Stimulated activated CD4-positive, alpha-beta T cell treated with anti-CD3 and anti-CD28 coated beads, Interleukin-4, amount 100 ng/mL, for 48 hours (primary cell): ENCODE results near the gene MAST3.
A peak's percentile ranks its signal among the peaks of the same experiment; 100 is the strongest.

ENCODE experiments used
- DNase-seq, 2 donors: peaks; one replicate each; pipeline ENCODE4 v3.0.0-alpha.2; 2020; ENCODE audit warnings: low read depth in 2 of 2

Gene MAST3

DNA sequence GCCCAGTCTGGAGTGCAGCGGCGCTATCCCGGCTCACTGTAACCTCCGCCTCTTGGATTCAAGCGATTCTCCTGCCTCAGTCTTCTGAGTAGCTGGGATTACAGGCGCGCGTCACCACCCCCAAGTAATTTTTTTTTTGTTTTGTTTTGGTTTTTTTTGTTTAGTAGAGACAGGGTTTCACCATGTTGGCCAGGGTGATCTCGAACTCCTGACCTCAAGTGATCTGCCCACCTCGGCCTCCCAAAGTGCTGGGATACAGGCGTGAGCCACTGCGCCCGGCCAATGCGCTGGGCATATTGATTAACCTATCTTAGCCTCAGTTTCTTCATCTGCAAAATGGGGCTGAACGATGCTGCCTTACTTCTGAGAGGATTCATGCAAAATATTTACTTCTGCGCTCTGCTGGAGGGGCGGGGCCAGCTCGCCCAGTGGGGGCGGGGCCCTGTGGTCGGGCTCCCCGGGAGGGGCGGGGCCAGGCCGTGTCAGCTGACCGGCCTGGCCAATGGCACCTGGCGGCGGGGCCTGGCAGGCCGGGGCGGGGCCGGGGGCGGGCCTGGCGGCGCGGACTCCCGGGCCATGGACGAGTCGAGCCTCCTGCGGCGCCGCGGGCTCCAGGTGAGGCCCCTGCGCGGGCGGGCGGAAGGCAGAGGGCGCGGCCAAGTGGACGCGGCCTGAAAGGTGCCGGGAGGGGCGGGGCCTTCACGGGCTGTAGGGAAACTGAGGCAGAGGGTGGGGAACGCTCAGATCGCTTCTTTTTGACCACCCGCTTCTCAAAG lies at the start of gene MAST3:
TSS of gene MAST3 (plus strand) at position 562 of the 776 bp plus-strand sequence. CDS start at position 577, 15 bp downstream.
- DNase-seq, result peak; percentile 89 to 93

DNA sequence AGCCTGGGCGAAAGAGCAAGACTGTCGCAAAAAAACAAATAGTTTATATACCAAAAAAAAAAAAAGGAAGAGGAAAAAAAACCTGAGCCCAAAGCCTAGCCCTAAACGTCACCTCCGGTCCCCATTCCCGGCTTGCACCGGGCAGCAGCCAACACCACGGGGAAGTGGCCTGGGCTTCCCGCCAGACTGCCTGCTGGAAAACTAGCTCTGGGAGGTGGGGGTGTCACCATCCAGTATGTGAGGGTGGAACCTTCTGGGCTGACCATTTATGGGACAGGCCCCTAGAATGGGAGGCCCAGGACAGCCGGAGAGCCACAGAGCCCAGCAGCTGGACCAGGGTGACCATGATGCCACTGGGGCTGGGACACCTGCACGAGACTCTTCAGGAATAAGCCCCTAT lies 48.2 kb upstream of the MAST3 start:
- no peak for DNase-seq

DNA sequence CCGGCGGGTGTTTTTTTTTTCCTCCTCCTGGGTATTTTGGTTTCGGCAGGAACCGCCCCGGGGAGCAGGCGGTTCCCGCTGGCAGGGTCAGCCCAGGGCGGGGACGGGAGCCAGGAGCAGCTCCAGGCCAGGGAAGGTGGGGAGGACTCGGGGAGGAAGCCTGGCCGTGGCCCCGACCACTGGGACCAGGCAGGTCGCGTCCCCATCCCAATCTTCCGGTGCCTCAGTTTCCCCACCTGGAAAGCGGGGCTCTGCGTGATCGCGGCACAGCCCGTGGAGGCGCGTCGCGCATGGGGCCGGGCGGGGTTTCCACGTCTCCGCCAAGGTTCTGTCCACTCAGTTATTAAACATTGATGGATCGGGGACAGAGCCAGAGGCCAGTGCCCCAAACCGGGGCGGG lies 45.7 kb upstream of the MAST3 start:
- DNase-seq, result no peak

DNA sequence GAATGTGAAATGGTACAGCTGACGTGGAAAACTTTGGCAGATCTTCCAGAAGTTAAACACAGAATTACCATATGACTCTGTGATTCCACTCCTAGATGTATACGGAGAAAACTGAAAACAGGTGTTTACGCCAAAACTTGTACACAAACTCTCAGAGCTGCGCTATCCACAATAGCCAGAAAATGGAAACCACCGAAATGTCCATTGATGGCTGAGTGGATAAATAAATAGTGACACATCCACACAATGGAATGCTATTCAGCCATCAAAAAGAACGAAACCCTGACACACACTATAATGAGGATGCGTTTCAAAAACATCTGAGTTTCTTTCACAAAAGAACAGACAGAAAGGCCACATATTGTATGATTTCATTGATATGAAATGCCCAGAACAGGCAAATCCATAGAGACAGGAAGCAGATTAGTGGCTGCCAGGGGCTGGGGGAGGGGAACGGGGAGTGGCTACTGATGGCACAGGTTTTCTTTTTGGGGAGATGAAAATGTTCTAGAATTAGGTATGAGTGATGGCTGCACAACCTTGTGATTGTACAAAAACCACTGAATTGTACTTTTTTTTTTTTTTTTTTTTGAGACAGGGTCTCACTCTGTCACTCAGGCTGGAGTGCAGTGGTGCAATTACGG lies 43.9 kb upstream of the MAST3 start:
- no peak for DNase-seq

DNA sequence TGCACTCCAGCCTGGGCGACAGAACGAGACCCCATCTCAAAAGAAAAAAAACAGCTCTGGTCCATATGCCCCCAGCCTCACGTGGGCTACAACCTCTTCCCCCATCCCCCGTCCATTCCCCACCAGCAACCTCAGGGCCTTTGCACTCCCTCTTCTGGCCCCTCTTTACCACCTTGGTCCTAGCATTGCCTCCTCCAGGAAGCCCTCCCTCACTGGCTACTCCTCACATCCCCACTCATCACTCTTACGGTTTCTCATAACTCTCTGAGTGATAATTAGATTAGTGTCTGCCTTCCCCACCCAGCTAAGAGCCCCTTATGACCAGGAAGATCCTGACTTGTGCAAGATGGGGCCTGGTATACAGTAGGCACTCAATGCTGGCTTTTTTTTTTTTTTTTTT lies 41.6 kb upstream of the MAST3 start:
- DNase-seq, result no peak

DNA sequence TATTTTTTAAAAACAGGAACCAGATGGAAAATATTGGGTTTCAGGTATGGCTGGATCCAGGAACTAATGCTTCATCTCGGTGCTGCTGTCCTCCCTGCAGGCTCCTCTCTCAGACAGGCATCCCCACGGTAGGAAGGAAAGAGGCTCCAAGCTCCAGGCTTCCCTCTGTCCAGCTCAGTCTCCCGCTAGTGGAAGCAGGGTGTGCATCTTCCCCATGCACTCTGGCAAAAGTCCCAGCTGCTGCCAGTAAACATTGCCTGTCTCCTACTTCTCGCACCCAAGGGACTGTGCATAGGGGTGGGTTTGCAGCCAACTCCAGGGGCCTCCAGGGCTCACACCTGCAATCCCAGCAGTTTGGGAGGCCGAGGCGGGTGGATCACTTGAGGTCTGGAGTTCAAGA lies 40.0 kb upstream of the MAST3 start:
- DNase-seq, result no peak

DNA sequence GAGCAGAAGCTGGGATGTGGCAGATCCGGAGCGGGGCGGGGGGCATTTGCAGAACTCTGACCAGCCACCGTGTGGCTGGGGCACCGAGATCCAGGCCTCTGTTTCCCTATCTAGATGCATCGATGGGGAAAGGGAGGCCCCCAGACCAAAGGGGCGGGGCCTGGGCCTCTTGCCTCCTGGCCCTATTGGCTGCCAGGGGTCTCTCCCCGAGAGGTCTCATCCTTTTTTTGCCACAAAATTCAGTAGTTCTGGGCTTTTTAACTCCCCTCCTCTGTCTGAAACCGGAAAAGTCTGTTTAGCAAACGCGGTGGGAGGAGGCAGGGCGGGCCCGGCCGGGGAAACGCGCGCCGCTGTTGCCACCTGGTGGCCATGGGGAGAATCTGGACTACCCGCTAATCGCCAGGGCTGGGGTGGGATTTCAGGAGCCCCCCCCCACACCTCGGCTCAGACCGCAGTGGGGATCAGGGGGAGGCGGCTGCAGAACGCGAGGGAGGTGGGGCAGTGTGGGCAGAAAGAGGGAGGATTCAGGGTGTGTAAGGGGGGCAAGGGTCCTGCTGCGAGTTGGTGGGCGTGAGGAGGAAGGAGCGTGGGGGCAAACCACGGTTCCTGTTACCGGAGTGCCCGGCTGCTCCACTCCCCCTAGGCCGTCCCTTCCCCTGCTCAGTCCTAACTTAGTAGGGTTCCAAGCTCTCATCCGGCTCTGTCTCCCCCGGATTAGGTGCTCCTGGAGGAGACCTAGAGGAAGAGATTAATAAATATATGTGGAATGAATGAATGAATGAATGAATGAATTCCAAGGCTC lies 39.2 kb upstream of the MAST3 start:
- DNase-seq, result peak; percentile 73 to 76

DNA sequence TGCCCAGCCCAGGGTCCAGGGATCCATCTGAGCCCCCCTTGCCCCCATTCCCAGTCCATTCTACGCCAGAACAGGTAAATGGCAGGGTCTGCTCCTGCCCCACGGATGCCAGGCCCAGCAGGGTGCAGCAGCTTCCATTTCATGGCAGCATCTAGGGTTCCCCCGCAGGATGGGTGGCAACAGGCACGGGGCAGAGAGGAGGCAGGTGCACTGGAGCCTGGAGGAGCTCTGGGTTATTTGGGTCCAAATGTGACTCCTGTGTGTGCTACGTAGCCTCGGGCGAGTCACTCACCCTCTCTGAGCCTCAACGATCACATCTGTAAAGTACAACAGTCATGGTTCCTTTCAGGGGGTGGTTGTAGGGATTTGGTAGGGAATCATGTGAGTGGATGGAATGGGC lies 38.3 kb upstream of the MAST3 start:
- DNase-seq, result no peak

DNA sequence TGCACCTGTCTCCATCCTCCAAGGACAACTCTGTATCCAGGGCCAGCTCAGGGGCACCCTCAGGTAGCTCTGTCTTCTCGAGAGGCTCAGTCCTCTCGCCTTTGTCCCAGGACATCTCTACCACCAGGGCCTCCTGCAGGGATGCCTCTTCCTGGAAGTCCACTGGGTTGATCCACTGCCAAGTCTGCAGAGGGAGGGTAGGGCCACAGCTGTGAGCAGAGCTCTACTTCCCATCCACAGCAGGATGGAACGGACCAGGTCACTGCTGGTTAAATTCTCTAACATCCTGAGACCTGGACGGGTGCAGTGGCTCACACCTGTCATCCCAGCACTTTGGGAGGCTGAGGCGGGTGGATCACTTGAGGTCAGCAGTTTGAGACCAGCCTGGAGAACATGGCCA lies 37.7 kb upstream of the MAST3 start:
- no peak for DNase-seq

DNA sequence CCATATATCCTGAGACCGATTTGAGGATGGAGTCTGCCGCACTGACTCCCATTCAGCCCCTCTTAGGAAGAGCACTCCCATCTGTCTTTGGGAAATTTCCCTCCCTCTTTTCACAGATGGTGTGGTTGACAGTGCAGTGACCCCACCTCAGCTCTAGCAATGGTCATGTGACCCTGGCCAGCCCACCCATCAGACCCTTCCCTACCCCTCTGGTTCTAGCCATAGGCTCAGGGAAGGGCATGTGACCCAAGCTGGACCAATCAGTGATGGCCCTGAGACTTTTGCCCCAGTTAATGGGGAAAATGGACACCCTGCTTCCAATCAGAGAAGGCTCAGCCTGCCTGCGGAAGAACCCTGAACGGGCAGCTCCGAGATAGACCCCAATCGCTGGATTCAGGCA lies 37.1 kb upstream of the MAST3 start:
- DNase-seq, result no peak

DNA sequence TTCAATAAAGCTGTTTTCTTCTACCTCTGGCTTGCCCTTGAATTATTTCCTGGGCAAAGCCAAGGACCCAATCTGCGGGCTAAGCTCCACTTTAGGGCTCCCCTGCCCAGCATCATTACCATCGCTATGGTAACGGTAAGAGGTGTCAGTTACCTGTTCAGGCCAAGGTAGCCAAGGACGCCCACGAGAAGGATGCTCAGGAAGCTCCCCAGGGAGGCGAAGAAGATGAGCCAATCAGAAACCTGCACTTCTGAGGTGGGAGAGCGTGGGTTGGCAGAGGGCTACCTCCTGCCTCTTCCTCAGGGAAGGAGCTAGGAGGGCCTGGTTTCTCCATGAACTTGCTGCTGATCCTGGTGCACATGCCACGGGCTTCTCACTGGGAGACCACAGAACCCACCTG lies 35.5 kb upstream of the MAST3 start:
- DNase-seq, result no peak

DNA sequence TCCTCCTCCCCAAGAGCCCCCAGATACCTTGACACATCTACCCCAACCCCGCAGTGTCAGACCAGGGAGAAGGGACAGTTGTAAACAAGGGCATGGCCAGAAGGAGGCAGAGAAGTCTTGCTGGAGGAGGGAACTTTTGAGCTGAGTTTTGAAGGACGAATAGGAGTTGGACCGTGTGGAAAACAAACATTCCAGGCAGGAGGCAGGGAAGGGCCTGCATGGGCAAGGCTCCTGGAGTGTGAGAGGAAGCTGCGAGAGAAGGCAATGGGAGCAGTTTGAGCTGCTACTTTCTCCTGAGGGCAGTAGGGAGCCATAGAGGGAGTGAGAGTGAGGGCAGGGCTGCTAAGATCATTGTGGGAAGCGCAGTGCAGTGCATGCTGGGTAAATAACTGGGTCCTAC lies 34.1 kb upstream of the MAST3 start:
- peak; percentile 18 to 35 for DNase-seq

DNA sequence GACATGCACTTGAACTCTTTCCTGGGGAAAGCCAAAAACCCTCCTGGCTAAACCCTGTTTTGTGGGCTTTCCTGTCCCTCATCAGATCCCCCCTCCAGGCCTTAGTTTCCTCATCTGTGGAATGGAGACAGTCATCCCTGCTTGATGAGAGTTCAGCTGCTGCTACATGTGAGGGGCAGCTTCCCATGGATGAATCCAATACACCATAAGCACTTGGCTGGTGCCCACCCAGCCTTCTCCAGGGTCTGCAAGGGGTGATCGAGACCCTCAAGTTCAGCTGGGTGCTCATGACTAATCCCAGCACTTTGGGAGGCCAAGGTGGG lies 32.4 kb upstream of the MAST3 start:
- DNase-seq, result no peak

DNA sequence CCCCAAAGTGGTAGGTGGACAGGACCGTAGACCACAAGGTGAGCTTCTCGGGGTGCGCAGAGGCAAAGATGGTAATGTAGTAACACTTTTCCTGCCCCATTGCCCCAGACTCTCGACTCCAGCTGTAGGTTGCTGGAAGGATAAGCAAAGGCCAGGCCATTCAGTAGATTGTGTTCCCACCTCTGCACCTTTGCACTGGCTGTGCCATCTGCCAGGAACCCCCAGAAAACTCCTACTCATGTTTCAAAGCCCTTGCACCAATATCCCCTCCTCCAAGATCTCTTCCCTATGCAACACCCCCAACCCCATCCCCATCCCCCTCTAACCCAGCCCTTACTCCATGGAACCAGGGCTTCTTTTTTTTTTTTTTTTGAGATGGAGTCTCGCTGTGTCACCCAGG lies 29.2 kb upstream of the MAST3 start:
- DNase-seq, result no peak

DNA sequence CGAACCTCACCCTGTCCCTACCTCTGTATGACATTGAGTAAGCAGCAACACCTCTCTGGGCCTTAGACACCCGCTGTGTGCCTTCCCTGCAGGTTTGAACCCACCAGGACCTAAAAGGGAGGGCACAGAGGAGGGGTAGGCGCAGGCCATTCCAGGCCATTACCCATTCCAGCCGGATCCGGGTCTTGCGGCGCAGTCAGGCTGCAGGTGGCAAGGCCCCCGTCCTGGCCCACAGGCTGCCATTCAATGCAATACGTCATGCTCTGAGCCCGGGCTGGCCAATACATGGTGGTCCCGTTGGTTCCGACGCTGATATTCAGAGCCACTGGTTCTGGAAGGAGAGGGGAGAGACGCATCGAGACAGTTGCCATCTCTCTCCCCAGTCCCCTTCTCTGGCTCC lies 28.2 kb upstream of the MAST3 start:
- DNase-seq, result no peak

DNA sequence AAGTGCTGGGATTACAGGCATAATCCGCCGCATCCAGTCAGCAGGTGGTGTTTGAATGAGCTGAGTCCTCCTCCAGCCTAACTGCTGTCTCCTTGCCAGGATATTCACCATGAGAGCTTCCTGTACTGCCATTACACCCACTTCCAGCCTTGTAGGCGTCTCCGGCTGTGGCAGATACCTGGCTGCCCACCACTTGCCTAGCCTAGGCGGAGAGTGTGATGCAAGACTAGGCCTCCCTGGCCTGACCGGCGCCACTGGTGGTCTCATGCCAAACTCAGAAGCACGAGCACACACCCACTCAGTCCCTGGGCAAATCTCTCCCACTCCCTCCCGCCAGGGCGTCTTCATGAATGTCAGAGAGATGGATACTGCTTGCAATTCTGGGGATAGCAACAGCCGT lies 27.4 kb upstream of the MAST3 start:
- no peak for DNase-seq

DNA sequence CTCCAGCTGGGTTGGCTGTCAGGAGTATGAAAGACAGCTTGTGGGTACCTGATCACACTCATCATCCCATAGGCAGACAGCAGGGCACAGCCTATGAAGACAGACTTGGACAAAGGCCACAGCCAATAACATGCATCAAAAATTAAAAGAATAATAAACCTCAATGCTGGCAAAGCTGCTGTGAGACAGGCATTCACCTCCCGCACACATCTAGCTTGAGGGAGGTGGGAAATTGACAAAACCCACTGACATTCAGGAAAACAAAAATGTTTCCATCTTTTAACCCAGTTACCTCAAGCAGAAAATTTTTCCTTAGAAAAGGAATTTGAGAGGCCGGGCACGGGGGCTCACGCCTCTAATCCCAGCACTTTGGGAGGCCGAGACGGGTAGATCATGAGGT lies 25.2 kb upstream of the MAST3 start:
- no peak for DNase-seq

DNA sequence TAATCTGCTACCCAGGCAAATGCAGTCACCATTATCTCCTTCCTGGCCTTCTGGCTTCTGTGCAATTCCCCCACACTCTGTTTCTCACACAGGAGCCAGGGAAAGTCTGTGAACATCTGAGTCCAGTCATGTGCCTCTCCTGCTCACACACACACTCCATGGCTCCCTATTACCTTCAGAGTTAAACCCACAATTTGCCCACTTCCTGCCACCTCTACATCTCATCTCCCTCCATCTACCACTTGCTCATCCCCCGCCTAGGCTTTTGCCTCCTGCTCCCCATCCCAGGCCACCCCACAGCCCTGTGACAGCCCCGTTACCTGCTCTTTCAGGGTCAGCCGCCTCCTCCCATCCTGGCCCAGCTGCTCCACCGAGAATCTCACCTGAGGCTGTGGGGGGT lies 24.4 kb upstream of the MAST3 start:
- no peak for DNase-seq

DNA sequence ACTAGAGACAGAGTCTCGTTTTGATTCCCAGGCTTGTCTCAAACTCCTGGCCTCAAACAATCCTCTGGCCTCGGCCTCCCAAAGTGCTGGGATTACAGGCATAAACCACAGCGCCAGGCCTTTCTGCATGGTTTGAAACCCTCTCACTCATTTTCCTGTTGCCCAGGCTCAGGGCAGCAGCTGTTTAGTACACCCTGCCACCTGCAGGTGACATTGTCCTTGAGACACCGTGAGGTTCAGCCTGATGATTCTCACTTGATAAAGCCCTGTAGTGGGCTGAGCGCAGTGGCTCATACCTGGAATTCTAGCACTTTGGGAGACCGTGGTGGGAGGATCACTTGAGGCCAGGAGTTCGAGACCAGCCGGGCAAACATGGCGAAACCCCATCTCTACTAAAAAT lies 23.4 kb upstream of the MAST3 start:
- DNase-seq, result no peak

DNA sequence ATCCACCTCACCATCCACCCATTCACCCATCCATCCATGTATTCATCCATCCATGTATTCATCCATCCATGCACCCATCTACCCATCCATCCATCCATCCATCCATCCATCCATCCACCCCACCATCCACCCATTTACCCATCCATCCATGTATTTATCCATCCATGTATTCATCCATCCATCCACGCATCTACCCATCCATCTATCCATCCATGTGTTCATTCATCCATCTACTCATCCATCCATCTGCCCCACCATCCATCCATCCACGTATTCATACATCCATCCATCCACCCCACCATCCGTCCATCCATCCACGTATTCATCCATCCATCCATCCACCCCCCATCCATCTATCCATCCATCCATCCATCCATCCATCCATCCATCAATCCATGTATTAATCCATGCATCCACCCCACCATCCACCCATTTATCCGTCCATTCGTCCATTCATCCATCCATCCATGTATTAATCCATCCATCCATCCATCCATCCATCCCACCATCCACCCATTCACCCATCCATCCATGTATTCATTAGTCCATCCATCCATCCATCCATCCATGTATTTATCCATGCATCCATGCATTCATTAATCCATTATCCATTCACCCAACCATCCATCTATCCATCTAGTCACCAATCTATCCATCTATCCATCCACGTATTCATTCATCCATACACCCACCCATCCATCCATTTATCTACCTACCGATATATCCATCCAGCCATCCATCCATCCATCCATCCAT lies 13.5 kb upstream of the MAST3 start:
- no peak for DNase-seq

DNA sequence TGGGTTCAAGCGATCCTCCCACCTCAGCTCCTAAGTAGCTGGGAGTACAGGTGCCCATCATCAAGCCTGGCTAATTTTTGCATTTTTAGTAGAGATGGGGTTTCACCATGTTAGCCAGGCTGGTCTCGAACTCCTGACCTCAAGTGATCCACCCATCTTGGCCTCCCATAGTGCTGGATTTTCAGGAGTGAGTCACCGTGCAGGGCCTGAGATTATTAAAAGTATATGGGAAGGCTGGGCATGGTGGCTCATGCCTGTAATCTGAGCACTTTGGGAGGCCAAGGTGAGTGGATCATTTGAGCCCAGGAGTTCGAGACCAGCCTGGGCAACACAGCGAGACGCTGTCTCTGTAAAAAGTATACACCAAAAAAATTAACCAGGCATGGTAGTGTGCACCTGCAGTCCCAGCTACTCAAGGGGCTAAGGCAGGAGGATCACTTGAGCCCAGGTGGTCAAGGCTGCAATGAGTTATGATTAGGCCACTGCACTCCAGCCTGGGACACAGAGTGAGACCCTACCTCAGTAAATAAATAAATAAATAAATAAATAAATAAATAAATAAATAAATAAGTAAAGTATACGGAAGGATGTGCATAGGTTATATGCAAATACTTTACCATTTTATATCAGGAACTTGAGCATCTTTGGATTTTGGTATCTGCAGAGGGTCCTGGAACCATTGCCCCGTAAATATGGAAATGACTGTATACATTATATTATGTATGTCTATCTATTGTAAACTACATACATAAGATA lies 11.7 kb upstream of the MAST3 start:
- no peak for DNase-seq
